ENCODE measurements around the gene CDX2. TPM values are rescaled to one million over a fixed set of nuclear protein-coding genes. Genes with fewer than 3 reads are reported as not detected.

CDX2 gene
- total RNA-seq, 4 donors from 2014 or later, result not detected

GRCh38 chr13:27979765-27980279 is 10.7 kb upstream of the CDX2 start:
- no peak for DNase-seq (ENCODE audit: low spot score in 2 of 2)
- 9% methylated on average over 15 of the region's 15 CpGs for WGBS, 2 donors
- H3K4me3 ChIP-seq (ENCODE audit: low read depth, poor library complexity, severe bottlenecking), result no peak overlapping the region
- TF ChIP-seq CTCF (IDR thresholded peaks at IDR 0.05) (no peak), POLR2A (IDR thresholded peaks at IDR 0.05) (no peak)
- intact Hi-C loops (cut with DNase I; ENCODE audit: low total_unique reads), result loop anchor here (10.0 kb wide), 1 partner anchor 155 kb away; no protein-coding TSS in a partner anchor

- no peak overlapping the region for H3K4me3 ChIP-seq (ENCODE audit: low read depth, poor library complexity, severe bottlenecking)
- intact Hi-C loops (cut with DNase I; ENCODE audit: low total_unique reads), result loop anchor here (10.0 kb wide), 1 partner anchor 154 kb away; no protein-coding TSS in a partner anchor
- peak in 1 of 2 donors; percentile 29 for DNase-seq (ENCODE audit: low spot score in 2 of 2)
- no peak for TF ChIP-seq POLR2A (IDR thresholded peaks at IDR 0.05)
- TF ChIP-seq CTCF (IDR thresholded peaks at IDR 0.05), result no peak
- 5% methylated on average over 15 of the region's 15 CpGs for WGBS, 2 donors
Measured at GRCh38 chr13:27979001-27979643, 10.0 kb upstream of the CDX2 start.

GRCh38 chr13:27978301-27978968 is 9.3 kb upstream of the CDX2 start:
- peak in 1 of 2 donors; percentile 69 for DNase-seq (ENCODE audit: low spot score in 2 of 2)
- no peak overlapping the region for H3K4me3 ChIP-seq (ENCODE audit: low read depth, poor library complexity, severe bottlenecking)
- TF ChIP-seq POLR2A (IDR thresholded peaks at IDR 0.05) (no peak), CTCF (IDR thresholded peaks at IDR 0.05) (no peak)
- 2% methylated on average over 22 to 57 of the region's 65 CpGs for WGBS, 2 donors
- intact Hi-C loops (cut with DNase I; ENCODE audit: low total_unique reads), result loop anchor here (10.0 kb wide), 1 partner anchor 154 kb away; no protein-coding TSS in a partner anchor

GRCh38 chr13:27977476-27978300 is 8.6 kb upstream of the CDX2 start:
- intact Hi-C loops (cut with DNase I; ENCODE audit: low total_unique reads), result loop anchor here (10.0 kb wide), 1 partner anchor 153 kb away; no protein-coding TSS in a partner anchor
- no peak overlapping the region for H3K4me3 ChIP-seq (ENCODE audit: low read depth, poor library complexity, severe bottlenecking)
- WGBS, 2 donors, result 2 to 3% methylated on average over 57 to 64 of the region's 80 CpGs
- TF ChIP-seq CTCF (IDR thresholded peaks at IDR 0.05), result no peak
- no peak for TF ChIP-seq POLR2A (IDR thresholded peaks at IDR 0.05)
- DNase-seq (ENCODE audit: low spot score in 2 of 2), result peak in 1 of 2 donors; percentile 66

GRCh38 chr13:27976362-27977091 is 7.4 kb upstream of the CDX2 start:
- WGBS, 2 donors, result 24 to 30% methylated on average over 12 of the region's 12 CpGs
- TF ChIP-seq CTCF (IDR thresholded peaks at IDR 0.05), result no peak
- no peak for TF ChIP-seq POLR2A (IDR thresholded peaks at IDR 0.05)
- no peak overlapping the region for H3K4me3 ChIP-seq (ENCODE audit: low read depth, poor library complexity, severe bottlenecking)
- DNase-seq (ENCODE audit: low spot score in 2 of 2), result peak in 1 of 2 donors; percentile 36
- intact Hi-C loops (cut with DNase I; ENCODE audit: low total_unique reads), result loop anchor here (10.0 kb wide), 1 partner anchor 152 kb away; no protein-coding TSS in a partner anchor

All from lower leg skin (tissue), 4 donors.